GM12864 (cell line): Measurements from ENCODE around the gene NUP58.

Experiments used
- DNase-seq: peaks from one replicate; pipeline ENCODE4 v3.0.0-alpha.2; 2011; ENCODE audit warnings: low read depth
- H3K4me3 ChIP-seq: 2 replicates; pipeline ENCODE4 v1.5.1; 2011; ENCODE audit warnings: mild to moderate bottlenecking, low read depth, low read length, control low read depth
- TF ChIP-seq, protein P1 (sequence below): IDR thresholded peaks from 2 replicates; pipeline ENCODE4 v1.5.1; 2011; ENCODE audit warnings: low read depth, mild to moderate bottlenecking, moderate library complexity, low read length, control low read depth, inconsistent platforms; ENCODE audit errors: missing control alignments

The NUP58 gene

DNA sequence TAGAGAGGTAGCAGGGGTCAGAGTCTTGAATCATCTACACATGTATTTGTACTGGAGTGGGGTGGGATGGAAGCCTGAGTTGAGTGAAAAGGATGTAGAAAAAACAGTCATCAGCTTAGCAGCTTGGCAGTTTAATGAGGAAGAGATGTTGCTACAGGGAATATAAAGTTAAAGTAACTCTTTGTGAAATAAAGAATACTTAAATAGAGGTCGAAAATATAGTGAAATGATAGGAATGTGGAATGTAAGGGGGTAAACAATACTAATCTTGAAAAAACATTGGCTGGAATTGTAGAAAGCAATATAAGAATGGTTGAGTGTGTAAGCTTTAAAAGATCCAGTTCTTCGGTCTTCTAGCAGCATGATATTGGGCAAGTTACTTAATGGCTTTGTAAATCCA lies 22.7 kb downstream of the NUP58 start:
- no peak for DNase-seq
- TF ChIP-seq, protein P1, sequence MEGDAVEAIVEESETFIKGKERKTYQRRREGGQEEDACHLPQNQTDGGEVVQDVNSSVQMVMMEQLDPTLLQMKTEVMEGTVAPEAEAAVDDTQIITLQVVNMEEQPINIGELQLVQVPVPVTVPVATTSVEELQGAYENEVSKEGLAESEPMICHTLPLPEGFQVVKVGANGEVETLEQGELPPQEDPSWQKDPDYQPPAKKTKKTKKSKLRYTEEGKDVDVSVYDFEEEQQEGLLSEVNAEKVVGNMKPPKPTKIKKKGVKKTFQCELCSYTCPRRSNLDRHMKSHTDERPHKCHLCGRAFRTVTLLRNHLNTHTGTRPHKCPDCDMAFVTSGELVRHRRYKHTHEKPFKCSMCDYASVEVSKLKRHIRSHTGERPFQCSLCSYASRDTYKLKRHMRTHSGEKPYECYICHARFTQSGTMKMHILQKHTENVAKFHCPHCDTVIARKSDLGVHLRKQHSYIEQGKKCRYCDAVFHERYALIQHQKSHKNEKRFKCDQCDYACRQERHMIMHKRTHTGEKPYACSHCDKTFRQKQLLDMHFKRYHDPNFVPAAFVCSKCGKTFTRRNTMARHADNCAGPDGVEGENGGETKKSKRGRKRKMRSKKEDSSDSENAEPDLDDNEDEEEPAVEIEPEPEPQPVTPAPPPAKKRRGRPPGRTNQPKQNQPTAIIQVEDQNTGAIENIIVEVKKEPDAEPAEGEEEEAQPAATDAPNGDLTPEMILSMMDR = no peak
- H3K4me3 ChIP-seq = no peak overlapping the region

DNA sequence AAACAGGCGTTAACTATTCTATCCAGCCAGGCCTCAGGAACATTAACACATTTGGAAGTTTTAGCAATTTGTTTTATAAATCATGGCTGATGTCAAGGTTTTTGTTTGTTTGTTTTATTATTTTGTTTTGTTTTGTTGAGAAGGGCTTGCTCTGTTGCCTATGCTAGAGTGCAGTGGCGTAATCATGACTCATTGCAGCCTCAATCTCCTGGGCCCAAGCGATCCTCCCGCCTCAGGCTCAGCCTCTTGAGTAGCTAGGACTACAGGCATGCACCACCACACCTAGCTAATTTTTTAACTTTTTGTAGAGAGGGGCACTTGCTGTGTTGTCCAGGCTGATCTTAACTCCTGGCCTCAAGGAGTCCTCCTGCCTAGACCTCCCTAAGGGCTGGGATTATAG lies 28.3 kb downstream of the NUP58 start:
- H3K4me3 ChIP-seq = no peak overlapping the region
- TF ChIP-seq, protein P1 = no peak
- DNase-seq = no peak

DNA sequence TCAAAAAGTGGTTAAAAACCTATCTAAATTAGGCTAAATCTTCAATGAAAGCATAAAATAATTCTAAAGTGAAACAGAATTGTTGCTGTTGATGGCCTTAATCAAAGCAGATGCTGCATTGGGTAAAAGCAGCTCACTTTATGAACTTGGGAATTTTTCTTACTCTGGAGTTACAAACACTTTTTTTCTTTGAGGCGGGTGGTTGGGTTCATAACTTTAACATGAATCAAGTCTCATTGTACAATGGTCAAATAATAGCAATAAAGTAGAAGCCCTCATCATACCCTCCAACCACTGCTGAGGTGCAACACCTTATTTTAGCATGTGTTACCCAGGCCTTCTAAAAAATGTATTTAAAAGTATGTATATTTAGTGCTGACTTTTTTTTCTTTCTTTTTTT lies 29.1 kb downstream of the NUP58 start:
- TF ChIP-seq, protein P1 = no peak
- no peak overlapping the region for H3K4me3 ChIP-seq
- DNase-seq = no peak

DNA sequence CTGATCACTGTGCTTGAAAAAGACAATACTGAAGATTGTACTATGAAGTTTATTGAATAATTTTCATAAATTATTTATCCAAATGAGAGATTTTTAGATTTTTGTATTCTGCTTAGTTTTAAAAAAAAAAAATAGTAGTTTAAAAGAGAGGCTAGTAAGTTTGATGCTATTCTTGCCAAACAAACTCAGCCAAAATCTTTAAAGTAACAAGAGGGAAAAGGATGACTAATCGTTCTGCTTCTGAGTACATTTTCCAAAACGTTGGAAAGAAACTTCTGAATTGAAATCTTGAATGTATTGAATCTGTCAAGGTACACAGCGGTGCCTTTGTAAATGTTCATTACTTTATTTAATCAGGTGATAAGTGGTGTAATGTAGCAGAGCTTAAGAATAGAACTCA lies 34.4 kb downstream of the NUP58 start:
- TF ChIP-seq, protein P1 = no peak
- DNase-seq = no peak

DNA sequence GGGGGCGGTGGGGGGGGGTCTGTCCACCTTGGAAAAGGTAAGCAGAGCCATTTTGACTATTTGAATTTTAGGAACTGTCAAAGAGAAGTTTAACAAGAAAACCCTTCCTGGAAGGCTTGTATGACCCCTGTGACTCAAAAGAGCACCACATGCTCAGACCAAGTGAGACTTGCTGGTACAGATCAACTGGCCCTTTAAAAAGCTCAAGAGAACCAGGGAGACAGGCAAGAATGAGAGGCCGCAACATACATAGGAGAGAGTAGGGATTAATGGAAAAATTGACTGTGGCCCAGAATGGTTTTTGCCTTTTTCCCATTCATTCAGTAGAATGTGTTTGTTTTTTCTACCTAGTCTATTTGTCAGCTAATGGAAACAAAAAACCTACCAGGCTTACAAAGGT lies 44.2 kb downstream of the NUP58 start:
- TF ChIP-seq, protein P1 = no peak
- DNase-seq = no peak
- no peak overlapping the region for H3K4me3 ChIP-seq

More for the DNA sequence above, 34.4 kb downstream of the NUP58 start:
- no peak overlapping the region for H3K4me3 ChIP-seq

DNA sequence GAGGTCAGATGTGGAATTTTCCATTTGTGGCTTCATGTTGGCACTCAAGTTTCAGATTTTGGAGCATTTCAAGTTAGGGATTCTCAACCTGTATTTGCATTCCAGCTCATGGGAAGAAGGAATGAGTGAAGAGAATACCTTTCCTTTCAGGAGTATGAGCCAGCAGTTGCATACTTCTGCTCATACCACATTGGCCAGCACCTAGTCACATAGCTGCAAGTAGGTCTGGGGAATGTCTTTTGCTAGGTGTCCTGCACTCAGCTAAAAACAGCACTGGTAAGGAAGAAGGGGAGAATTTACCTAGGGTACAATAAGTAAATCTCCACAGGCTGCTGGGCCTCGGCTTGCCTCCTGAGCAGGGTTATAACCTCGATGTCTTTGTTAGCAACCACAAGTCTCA lies 45.7 kb downstream of the NUP58 start:
- H3K4me3 ChIP-seq = no peak overlapping the region
- TF ChIP-seq, protein P1 = no peak
- no peak for DNase-seq

DNA sequence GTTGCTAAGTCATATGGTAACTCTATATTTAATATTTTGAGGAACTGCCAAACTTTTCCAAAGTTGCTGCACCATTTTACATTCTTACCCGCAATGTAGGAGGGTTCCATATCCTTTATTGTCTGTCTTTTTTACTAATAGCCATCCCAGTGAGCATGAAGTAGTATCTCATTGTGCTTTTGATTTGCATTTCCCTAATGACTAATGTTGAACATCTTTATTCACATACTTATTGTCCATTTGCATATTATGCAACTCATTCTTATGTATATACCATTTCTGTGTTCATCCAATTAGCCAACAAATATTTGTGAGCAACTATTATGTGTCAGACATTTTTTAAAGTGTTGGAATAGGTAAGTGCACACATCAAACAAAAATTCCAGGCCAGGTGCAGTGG lies 50.0 kb downstream of the NUP58 start:
- no peak overlapping the region for H3K4me3 ChIP-seq
- TF ChIP-seq, protein P1 = no peak
- DNase-seq = no peak
